Loucy (cell line): ENCODE measurements around the gene ITGA11.

Experiments used
- EZH2phosphoT487 ChIP-seq: fragments of 200-600 bp; IDR thresholded peaks from 2 replicates; pipeline ENCODE4 v1.6.1; 2018; ENCODE audit warnings: antibody characterized with exemption, mild to moderate bottlenecking, moderate library complexity, borderline replicate concordance
- TF ChIP-seq, protein P1 (sequence below): fragments of 200-600 bp; sonication (generic); conservative IDR thresholded peaks from 2 replicates; pipeline ENCODE4 v1.5.1; 2014; ENCODE audit warnings: mild to moderate bottlenecking, antibody characterized with exemption, low read length

- TF ChIP-seq, protein P1, sequence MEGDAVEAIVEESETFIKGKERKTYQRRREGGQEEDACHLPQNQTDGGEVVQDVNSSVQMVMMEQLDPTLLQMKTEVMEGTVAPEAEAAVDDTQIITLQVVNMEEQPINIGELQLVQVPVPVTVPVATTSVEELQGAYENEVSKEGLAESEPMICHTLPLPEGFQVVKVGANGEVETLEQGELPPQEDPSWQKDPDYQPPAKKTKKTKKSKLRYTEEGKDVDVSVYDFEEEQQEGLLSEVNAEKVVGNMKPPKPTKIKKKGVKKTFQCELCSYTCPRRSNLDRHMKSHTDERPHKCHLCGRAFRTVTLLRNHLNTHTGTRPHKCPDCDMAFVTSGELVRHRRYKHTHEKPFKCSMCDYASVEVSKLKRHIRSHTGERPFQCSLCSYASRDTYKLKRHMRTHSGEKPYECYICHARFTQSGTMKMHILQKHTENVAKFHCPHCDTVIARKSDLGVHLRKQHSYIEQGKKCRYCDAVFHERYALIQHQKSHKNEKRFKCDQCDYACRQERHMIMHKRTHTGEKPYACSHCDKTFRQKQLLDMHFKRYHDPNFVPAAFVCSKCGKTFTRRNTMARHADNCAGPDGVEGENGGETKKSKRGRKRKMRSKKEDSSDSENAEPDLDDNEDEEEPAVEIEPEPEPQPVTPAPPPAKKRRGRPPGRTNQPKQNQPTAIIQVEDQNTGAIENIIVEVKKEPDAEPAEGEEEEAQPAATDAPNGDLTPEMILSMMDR: no peak
- TF ChIP-seq EZH2phosphoT487: no peak
Measured at GRCh38 chr15:68298882-68299381, 133.0 kb downstream of the ITGA11 start.
